Endothelial cell of umbilical vein (primary cell): ENCODE measurements around the gene C1QTNF2. TPM values are rescaled to one million over a fixed set of nuclear protein-coding genes. Genes with fewer than 3 reads are reported as not detected.

Experiments used
- BruUV-seq: library from RNA; stranded (reverse); fragments of 400-500 nt; replicated peaks from 2 replicates; lab custom pipeline; 2021; lab: Mats Ljungman, UMichigan
- CTCF ChIA-PET: fragments of 300-600, 350-600 bp; sonication (Branson Sonifier 250); formaldehyde crosslinking; loops from one replicate; lab custom pipeline; 2021; ENCODE audit warnings: antibody characterized with exemption, inconsistent platforms; lab: Charles Lee
- POLR2A ChIA-PET: fragments of 300-600, 350-600 bp; sonication (Branson Sonifier 250); formaldehyde crosslinking; loops from one replicate; lab custom pipeline; 2021; ENCODE audit warnings: antibody characterized with exemption, inconsistent platforms; lab: Charles Lee
- DNase-seq: peaks from one replicate; pipeline ENCODE4 v3.0.0-alpha.2; 2011; ENCODE audit warnings: low read depth, low spot score
- FAIRE-seq: peaks from 2 replicates; lab custom pipeline; 2011; peaks lifted over from hg19 to GRCh38; lab: Jason Lieb, UNC
- H2AFZ ChIP-seq: 2 replicates; pipeline ENCODE4 v1.6.0; 2012; ENCODE audit warnings: low read depth, low read length, control low read depth, inconsistent platforms
- H3K27ac ChIP-seq: 2 replicates; pipeline ENCODE4 v1.5.1; 2011; ENCODE audit warnings: low read depth, mild to moderate bottlenecking, control low read depth, low read length, moderate library complexity; ENCODE audit not compliant: insufficient read depth
- H3K27me3 ChIP-seq, 2 experiments: 2 replicates each; pipeline versions ENCODE4 v1.6.0 to v1.6.1; 2011; ENCODE audit warnings: low read length in 2 of 2, mixed read lengths in 1 of 2; ENCODE audit not compliant: control insufficient read depth in 2 of 2, insufficient read depth in 2 of 2
- H3K36me3 ChIP-seq, 2 experiments: 2 replicates in 1 of 2; 3 replicates in 1 of 2; pipeline ENCODE4 v1.5.1; 2011; ENCODE audit warnings: low read length in 2 of 2, mild to moderate bottlenecking in 1 of 2, moderate library complexity in 1 of 2; ENCODE audit not compliant: control insufficient read depth in 2 of 2, insufficient read depth in 2 of 2; ENCODE audit errors: extremely low read depth in 1 of 2
- H3K4me1 ChIP-seq: 3 replicates; pipeline ENCODE4 v1.5.1; 2011; ENCODE audit warnings: mild to moderate bottlenecking, low read length; ENCODE audit not compliant: control insufficient read depth, insufficient read depth; ENCODE audit errors: extremely low read depth
- H3K4me2 ChIP-seq: 2 replicates; pipeline ENCODE4 v1.6.1; 2011; ENCODE audit warnings: low read length, control low read depth, mixed read lengths; ENCODE audit not compliant: insufficient read depth
- H3K4me3 ChIP-seq, 3 experiments: fragments of 200-600 bp in 1 of 3; sonication (generic), shearing (Covaris generic) in 1 of 3; replicated peaks in 1 of 3; 2 replicates each; pipeline ENCODE4 v1.5.1; 2011 to 2016; ENCODE audit warnings: control low read depth in 3 of 3, low read length in 3 of 3, mild to moderate bottlenecking in 2 of 3, inconsistent platforms in 1 of 3, low read depth in 1 of 3, moderate library complexity in 1 of 3; ENCODE audit not compliant: insufficient read depth in 1 of 3
- H3K79me2 ChIP-seq: 2 replicates; pipeline ENCODE4 v1.6.0; 2012; ENCODE audit warnings: low read length, inconsistent platforms; ENCODE audit not compliant: control insufficient read depth, insufficient read depth
- H3K9ac ChIP-seq: replicated peaks from 2 replicates; pipeline ENCODE3; 2011; ENCODE audit warnings: low read length, control low read depth; ENCODE audit not compliant: insufficient read depth; ENCODE audit errors: extremely low read depth
- H3K9me1 ChIP-seq: replicated peaks from 3 replicates; pipeline ENCODE4 v1.6.0; 2011; ENCODE audit warnings: mild to moderate bottlenecking, low read length; ENCODE audit not compliant: control insufficient read depth, insufficient read depth; ENCODE audit errors: extremely low read depth
- H3K9me3 ChIP-seq: replicated peaks from 2 replicates; pipeline ENCODE4 v1.5.1; 2012; ENCODE audit warnings: low read length, inconsistent platforms; ENCODE audit not compliant: control insufficient read depth, insufficient read depth
- H4K20me1 ChIP-seq: replicated peaks from 2 replicates; pipeline ENCODE3; 2011; ENCODE audit warnings: mild to moderate bottlenecking, low read length; ENCODE audit not compliant: control insufficient read depth, insufficient read depth; ENCODE audit errors: extremely low read depth
- EZH2 ChIP-seq: IDR thresholded peaks from 2 replicates; pipeline ENCODE4 v1.6.1; 2012; ENCODE audit warnings: borderline replicate concordance, low read depth, mild to moderate bottlenecking, moderate library complexity, low read length, inconsistent platforms; ENCODE audit not compliant: severe bottlenecking
- FOS ChIP-seq: IDR thresholded peaks from 2 replicates; pipeline ENCODE4 v1.6.1; 2011; ENCODE audit warnings: mild to moderate bottlenecking, low read length, moderate library complexity, borderline replicate concordance; ENCODE audit not compliant: insufficient read depth
- GATA2 ChIP-seq: IDR thresholded peaks from 2 replicates; pipeline ENCODE4 v1.7.0; 2011; ENCODE audit warnings: low read depth, mild to moderate bottlenecking, moderate library complexity, mixed read lengths, low read length; ENCODE audit not compliant: insufficient read length, insufficient read depth
- JUN ChIP-seq: IDR thresholded peaks from 2 replicates; pipeline ENCODE4 v1.6.1; 2011; ENCODE audit warnings: borderline replicate concordance, low read depth; ENCODE audit not compliant: insufficient read length, insufficient read depth
- MYC ChIP-seq: IDR thresholded peaks from one replicate; pipeline ENCODE4 v1.6.1; 2011; ENCODE audit warnings: mild to moderate bottlenecking, low read depth, low read length
- POLR2A ChIP-seq: IDR thresholded peaks from 2 replicates; pipeline ENCODE4 v1.6.1; 2012; ENCODE audit warnings: low read depth, mild to moderate bottlenecking, control low read depth, low read length
- POLR2AphosphoS5 ChIP-seq: IDR thresholded peaks from 2 replicates; pipeline ENCODE4 v1.6.1; 2012; ENCODE audit warnings: low read depth, mild to moderate bottlenecking, control low read depth, low read length, moderate library complexity; ENCODE audit not compliant: insufficient read depth
- dilution Hi-C: fragments of 300-500 bp; cut with MboI; formaldehyde crosslinking; loops from one replicate; pipeline ENCODE4 v1.15.0; 2019; ENCODE audit warnings: low sequenced_read_pairs; ENCODE audit not compliant: extremely low pct_ligation_motif_present
- intact Hi-C: fragments of 100-400 bp; cut with micrococcal nuclease; formaldehyde crosslinking; loops from one replicate; pipeline ENCODE4 v1.10.0; 2022
- polyA plus RNA-seq, 4 experiments: library from polyadenylated mRNA; depleted of rRNA in 3 of 4; stranded (reverse) in 3 of 4; unstranded in 1 of 4; fragments of >200 nt; gene quantifications; 2 replicates each; pipeline versions ENCODE4 v1.2.1 to v1.2.3, GENCODE V29; 2011 to 2012; ENCODE audit warnings: missing spikeins in 1 of 4
- total RNA-seq: library from RNA; stranded (reverse); gene quantifications from 2 replicates; pipeline ENCODE4 v1.2.3, GENCODE V29; 2021
- TF ChIP-seq, protein P1 (sequence below): IDR thresholded peaks from 2 replicates; pipeline ENCODE4 v1.6.1; 2011; ENCODE audit not compliant: insufficient read depth, insufficient read length
- TF ChIP-seq, protein P2 (sequence below), 2 donors: IDR thresholded peaks; 1 replicate in 1 of 2; 2 replicates in 1 of 2; pipeline ENCODE4 v1.5.1; 2011; ENCODE audit warnings: low read length in 2 of 2, mild to moderate bottlenecking in 2 of 2, moderate library complexity in 2 of 2, control low read depth in 1 of 2, inconsistent platforms in 1 of 2, low read depth in 1 of 2; ENCODE audit not compliant: insufficient read depth in 1 of 2; ENCODE audit errors: extremely low read depth in 1 of 2

The C1QTNF2 gene
- total and polyA plus RNA-seq, 2 donors (not counting 3 experiments of a cell fraction or from before 2014, with no cell fraction given): 0.52 to 0.53 TPM

DNA sequence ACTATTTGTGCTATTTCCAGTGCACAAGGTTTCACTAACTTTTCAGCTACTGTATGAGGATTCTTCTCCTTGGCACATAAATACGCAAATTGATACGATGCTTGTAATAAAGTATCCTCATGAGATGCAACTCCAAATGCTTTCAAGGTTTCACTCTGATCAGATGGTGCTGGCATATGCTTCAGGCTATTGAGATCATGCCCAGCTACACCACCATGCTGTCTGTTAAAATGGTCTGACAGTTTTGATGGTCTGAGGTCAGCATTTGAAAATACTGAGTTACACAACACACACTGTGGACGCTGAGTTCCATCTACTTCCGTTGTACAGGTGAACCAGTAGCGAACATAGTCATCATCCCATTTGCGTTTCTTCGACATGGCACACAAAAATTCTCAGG is 24.7 kb upstream of the C1QTNF2 start:
- BruUV-seq: no TSS peak
- no peak for TF ChIP-seq FOS
- no peak for TF ChIP-seq EZH2
- no peak for TF ChIP-seq POLR2A
- TF ChIP-seq MYC: no peak
- TF ChIP-seq, protein P1, sequence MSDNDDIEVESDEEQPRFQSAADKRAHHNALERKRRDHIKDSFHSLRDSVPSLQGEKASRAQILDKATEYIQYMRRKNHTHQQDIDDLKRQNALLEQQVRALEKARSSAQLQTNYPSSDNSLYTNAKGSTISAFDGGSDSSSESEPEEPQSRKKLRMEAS: no peak
- no peak for TF ChIP-seq POLR2AphosphoS5
- no peak for TF ChIP-seq GATA2
- TF ChIP-seq JUN: no peak
- TF ChIP-seq, protein P2, sequence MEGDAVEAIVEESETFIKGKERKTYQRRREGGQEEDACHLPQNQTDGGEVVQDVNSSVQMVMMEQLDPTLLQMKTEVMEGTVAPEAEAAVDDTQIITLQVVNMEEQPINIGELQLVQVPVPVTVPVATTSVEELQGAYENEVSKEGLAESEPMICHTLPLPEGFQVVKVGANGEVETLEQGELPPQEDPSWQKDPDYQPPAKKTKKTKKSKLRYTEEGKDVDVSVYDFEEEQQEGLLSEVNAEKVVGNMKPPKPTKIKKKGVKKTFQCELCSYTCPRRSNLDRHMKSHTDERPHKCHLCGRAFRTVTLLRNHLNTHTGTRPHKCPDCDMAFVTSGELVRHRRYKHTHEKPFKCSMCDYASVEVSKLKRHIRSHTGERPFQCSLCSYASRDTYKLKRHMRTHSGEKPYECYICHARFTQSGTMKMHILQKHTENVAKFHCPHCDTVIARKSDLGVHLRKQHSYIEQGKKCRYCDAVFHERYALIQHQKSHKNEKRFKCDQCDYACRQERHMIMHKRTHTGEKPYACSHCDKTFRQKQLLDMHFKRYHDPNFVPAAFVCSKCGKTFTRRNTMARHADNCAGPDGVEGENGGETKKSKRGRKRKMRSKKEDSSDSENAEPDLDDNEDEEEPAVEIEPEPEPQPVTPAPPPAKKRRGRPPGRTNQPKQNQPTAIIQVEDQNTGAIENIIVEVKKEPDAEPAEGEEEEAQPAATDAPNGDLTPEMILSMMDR (IDR thresholded peaks at IDR 0.05; ENCODE audit: extremely low read depth in 1 of 2, insufficient read depth in 1 of 2, low read depth in 1 of 2, low read length in 2 of 2): no peak
- H3K4me2 ChIP-seq: no peak overlapping the region
- no peak overlapping the region for H2AFZ ChIP-seq
- H3K36me3 ChIP-seq: no peaks in the 10 kb centered on the region
- DNase-seq: no peak
- dilution Hi-C loops: no loop called here
- H3K9ac ChIP-seq: no peak overlapping the region
- no peak overlapping the region for H3K27ac ChIP-seq
- ChIA-PET POLR2A (no interaction called here), CTCF (interaction anchor here (1.2 to 8.2 kb wide), 2 partner anchors 314 to 371 kb away, joined by 4 to 254 read pairs; no protein-coding TSS in a partner anchor)
- H3K4me1 ChIP-seq: peaks cover 6% of the 10 kb centered on the region
- H3K4me3 ChIP-seq: no peak overlapping the region
- H3K27me3 ChIP-seq: no peaks in the 10 kb centered on the region
- FAIRE-seq: no peak
- H3K9me1 ChIP-seq: no peaks in the 10 kb centered on the region
- peaks cover 15% of the 10 kb centered on the region for H3K79me2 ChIP-seq
- no peaks in the 10 kb centered on the region for H4K20me1 ChIP-seq
- intact Hi-C loops: loop anchor here (10.0 kb wide), 2 partner anchors 1110 to 1190 kb away; partner anchors contain the start of gene RNF145
- H3K9me3 ChIP-seq: no peaks in the 10 kb centered on the region
